ENCODE data around the gene HSPA1A.
A peak's percentile ranks its signal among the peaks of the same experiment; 100 is the strongest.
"Not testable (repeated sequence)": the region's sequence is repeated elsewhere in the genome, so short reads cannot be mapped to it uniquely, and the experiment has no call there.

Gene HSPA1A

DNA sequence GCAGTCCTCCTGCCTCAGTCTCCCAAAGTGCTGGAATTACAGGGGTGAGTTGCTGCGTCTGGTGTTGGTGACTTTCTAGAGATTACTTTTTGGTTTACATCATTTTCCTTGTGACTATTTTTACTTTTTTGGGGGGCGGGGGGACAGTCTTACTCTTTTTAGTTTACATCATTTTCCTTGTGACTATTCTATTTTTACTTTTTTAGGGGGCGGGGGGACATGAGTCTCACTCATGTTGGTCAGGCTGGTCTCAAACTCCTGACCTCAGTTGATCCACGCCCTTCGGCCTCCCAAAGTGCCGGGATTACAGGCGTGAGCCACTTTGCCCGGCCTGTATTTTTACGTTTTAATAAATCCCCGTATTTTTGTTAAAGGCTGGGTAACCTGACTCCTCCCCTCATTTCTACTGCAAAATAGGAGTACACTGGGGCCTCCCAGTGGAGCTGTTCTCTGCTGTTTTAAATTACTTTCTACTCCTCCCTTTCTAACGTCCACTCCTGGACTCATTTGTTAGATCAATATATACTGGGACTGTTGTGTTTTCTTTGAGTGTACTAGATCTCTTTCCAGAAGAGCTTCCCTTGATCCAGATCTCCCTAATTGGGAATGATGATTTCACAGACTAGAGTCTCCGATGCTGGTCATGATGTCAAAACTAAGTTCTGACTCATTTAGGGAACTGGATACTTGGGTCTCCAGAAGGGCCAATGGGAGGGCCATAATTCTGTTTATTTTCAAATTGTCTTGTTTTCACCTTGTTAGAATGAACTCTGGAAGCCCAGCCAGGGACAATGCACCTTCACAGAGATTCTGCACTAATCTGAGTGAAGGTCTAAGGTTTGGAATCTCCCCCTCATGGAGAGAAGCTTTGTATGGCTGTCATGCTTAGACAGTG is 21.4 kb downstream of the HSPA1A start:
- DNase-seq = no peak

DNA sequence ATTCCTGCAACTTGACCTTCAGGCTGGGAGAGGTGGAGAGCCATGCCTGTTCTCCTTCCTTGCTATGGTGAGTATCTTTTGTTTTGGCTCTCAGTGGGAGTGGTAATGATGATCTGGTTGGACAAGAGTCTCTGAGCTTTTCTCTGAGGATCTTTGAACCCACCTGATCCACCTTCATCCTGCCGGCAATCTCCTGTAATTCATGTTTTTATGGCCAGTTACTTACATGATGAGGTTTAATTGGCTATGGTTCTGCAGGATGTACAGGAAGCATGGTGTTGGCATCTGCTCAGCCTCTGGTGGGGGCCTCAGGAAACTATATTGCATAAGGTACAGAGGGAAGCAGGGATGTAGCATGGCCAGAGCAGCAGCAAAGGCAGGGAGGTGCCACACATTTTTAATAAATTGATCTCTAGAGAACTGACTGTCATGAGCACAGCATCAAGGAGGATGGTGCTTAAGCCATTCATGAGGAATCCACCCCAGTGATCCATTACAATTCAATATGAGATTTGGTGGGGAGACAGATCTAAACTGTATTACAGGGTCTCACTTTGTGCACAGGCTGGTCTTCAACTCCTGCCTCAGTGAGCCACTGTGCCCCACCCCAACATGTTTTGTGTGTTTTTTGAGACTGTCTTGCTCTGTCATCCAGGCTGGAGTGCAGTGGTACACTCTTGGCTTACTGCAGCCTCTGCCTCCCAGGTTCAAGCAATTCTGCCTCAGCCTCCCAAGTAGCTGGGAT is 22.2 kb downstream of the HSPA1A start:
- no peak for DNase-seq

DNA sequence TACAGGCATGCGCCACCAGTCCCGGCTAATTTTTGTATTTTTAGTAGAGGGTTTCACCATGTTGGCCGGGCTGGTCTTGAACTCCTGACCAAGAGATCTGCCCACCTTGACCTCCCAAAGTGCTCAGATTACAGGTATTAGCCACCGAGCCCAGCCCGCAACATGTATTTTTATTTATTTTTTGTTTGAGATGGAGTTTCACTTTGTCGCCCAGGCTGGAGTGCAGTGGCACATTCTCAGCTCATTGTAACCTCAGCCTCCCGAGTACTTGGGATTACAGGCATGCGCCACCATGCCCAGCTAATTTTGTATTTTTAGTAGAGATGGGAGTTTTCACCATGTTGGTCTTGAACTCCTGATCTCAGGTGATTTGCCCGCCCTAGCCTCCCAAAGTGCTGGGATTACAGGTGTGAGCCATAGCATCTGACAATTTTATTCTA is 22.8 kb downstream of the HSPA1A start:
- not testable (repeated sequence) for DNase-seq

DNA sequence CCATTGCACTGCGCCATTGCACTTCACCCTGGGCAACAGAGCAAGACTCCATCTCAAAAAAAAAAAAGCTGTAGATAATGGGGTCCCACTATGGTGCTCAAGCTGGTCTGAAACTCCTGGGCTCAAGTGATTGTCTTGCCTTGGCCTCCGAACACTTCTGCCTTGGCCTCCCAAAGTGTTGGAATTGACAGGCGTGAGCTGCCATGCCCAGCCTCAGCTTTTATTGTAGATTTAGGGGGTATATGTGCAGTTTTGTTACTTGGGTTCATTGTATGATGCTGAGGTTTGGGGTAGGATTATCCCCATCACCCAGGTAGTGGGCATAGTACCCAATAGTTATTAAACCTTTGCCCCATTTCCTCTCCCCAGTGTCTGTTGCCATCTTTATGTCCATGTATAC is 23.6 kb downstream of the HSPA1A start:
- DNase-seq = no peak

DNA sequence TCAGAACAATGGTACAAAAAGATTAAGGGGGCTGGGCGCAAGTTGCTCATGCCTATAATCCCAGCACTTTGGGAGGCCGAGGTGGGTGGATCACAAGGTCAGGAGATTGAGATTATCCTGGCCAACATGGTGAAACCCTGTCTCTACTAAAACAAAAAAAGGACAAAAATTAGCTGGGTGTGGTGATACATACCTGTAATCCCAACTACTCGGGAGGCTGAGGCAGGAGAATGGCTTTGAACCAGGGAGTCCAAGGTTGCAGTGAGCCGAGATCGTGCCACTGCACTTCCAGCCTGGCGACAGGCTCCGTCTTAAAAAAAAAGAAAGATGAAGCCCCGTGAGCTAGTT is 24.4 kb downstream of the HSPA1A start:
- not testable (repeated sequence) for DNase-seq

DNA sequence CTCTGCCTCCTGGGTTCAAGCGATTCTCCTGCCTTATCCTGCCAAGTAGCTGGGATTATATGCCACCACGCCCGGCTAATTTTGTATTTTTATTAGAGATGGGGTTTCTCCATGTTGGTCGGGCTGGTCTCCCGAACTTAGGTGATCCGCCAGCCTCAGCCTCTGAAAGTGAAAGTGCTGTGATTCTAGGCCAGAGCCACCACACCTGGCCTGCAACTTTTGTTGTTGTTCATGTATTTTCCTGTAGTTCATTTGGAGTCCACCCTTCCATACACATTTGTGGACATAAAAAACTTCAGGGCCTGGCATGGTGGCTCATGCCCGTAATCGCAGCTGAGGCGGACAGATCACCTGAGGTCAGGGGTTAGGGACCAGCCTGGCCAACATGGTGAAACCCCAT is 26.7 kb downstream of the HSPA1A start:
- DNase-seq = no peak

DNA sequence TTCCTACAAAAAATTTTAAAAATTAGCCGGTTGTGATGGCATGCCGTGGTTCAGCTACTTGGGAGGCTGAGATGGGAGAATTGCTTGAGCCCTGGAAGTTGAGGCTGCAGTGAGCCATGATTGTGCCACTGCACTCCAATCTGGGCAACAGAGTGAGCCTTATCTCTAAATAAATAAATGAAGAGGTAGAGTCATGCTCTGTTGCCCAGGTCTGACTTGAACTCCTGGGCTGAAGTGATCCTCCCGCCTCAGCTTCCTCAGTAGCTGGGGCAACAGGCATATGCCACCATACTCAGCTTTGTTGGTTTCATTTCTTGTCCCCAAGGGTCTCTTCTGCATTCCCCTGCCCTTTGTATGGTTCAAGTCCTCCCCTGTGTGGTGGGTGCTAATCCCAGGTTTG is 29.2 kb downstream of the HSPA1A start:
- no peak for DNase-seq

DNA sequence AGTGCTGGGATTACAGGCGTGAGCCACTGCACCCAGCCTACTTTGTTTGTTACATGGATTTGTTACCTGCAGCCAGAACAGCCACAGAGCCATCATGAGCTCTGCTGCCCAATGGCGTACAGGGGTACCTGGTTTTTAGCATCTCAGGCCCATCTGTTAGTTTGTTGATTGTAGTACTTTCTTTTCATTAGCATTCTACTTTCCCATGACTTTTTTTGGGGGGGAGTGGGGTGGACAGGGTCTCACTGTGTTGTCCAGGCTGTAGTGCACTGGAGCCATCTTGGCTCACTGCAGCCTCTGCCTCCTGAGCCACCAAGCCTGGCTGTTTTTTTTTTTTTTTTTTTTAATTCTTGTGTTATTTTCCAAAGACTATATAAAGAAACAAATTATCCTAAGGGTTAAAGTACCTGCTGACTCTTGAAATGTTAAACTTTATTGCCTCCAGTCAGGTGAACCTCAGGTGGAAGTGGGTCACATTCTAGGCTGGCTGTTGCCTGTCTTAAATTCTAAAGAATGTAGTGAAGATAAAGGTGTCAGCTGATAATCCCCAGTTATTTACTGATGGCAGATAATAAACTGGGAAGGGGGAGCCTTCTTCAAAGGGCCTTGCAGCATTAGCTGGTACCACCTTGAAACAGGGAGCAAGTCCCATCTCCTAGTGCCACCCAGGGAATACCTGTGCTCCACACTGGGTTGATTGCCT is 32.1 kb downstream of the HSPA1A start:
- no peak for DNase-seq

DNA sequence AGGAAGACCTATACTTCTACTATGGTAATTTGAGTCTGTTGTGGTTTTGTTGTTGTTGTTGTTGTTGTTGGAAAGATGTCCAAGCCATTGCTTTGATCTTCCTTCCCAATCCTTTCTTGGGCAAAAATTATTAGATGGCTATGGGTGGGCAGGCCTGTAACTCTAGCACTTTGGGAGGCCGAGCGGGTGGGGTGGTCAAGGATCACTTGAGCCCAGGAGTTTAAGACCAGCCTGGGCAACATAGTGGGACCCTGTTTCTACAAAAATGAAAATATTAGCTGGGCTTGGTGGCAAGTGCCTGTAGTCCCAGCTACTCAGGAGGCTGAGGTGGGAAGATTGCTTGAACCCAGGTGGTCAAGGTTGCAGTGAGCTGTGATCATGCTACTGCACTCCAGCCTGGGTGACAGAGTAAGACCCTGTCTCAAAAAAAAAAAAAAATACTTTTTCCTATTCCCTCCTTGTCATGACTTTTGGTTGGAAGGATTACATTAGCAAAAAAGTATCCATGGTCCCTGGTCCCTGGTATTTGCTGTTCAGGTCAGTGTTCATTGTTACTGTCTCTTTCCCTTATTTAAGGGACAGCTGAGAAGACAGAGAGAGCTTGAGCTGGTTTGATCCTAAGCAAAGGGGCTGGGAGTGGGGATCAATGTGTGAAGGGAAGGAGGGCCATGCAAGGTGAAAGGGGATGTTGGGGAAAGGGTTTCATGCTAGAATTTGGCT is 35.6 kb downstream of the HSPA1A start:
- DNase-seq = no peak

DNA sequence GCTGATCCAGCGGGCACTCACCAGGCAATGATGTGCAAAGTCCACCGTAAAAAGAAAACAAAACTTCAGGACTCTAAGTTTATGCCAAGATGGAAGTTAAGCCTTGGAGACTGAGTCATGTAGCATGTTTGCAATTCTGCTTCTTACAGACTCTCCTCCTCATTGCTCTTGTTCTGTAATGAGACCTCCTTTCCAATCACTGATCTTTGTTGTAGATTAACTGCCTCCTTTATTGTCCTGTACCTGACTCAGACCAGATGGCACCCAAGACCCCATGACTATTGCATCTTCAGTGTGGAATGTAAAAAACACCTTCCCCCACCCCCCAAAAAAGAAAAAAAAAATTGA is 36.1 kb downstream of the HSPA1A start:
- DNase-seq = no peak

DNA sequence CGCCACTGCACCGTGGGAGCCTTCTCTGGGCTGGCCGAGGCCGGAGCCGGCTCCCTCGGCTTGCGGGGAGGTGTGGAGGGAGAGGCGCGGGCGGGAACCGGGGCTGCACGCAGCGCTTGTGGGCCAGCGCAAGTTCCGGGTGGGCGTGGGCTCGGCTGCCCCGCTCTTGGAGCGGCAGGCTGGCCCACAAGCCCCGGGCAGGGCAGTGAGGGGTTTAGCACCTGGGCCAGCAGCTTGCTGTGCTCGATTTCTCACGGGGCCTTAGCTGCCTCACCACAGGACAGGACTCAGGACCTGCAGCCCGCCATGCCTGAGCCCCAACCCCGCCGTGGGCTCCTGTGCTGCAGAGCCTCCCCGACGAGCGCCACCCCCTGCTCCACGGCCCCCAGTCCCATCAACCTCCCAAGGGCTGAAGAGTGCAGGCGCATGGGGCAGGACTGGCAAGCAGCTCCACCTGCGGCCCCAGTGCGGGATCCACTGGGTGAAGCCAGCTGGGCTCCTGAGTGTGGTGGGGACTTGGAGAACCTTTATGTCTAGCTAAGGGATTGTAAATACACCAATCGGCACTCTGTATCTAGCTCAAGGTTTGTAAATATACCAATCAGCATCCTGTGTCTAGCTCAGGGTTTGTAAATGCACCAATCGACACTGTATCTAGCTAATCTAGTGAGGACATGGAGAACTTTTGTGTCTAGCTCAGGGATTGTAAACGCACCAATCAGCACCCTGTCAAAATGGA is 36.8 kb downstream of the HSPA1A start:
- DNase-seq = not testable (repeated sequence)

DNA sequence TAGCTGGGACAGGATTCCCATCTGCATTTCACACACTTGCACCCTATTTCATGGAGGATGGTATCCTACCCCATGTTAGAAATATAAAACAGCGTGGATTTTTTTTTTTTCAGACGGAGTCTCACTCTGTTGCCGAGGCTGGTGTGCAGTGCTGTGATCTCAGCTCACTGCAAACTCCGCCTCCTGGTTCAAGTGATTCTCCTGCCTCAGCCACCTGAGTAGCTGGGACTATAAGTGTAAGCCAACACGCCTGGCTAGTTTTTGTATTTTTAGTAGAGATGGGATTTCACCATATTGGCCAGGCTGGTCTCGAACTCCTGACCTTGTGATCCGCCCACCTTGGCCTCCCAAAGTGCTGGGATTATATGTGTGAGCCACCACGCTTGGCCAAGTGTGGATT is 42.4 kb downstream of the HSPA1A start:
- DNase-seq = not testable (repeated sequence)

DNA sequence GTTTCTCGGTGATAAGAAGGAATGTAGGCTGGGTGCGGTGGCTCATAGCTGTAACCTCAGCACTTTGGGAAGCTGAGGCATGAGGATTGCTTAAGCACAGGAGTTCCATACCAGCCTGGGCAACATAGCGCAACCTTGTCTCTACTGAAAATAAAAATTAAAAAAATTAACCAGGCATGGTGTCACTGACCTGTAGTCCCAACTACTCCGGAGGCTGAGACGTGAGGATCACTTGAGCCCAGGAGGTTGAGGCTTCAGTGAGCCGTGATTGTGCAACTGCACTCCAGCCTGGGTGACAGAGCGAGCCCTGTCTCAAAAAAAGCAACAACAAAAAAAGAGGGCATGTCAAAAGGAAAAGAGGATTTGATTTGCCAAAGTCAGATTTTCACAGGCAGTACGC is 43.4 kb downstream of the HSPA1A start:
- no peak for DNase-seq

DNA sequence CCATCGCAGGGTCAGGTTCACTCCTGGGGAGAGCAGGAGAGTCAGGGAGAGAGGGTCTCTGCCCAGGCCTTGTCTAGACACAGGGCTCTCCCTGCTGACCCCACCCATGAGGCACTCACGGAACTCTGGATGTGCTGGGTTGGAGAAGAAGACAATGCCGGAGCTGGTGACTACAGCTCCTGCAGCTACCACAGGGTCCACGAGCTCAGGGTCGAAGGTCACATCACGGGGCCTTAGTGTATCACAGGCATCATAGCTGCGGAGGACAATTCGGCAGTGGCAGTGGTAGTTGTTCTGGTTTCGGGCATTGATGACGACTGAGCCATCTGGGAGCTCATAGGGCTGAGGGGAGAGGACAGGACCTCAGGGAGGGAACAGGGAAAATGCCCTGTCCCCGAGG is 44.6 kb downstream of the HSPA1A start:
- DNase-seq = no peak

DNA sequence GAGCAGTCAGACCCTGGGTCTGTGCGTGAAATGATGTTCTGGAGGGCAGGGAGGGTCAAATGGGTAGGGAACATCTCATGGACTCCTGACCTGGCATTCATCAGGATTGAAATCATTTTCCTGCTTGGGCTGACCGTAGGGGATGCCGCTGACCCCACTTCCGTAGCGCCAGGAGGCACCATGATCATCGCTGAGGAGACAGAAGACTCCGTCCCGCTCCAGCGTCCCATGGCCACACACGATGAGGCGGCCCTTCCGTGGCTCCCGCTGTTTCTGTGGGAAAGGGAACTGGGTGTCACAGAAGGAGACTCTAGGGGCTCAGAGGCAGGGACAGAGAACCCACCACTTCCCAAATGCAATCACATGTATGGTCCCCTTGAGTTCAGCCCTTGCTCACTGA is 45.0 kb downstream of the HSPA1A start:
- DNase-seq = no peak

DNA sequence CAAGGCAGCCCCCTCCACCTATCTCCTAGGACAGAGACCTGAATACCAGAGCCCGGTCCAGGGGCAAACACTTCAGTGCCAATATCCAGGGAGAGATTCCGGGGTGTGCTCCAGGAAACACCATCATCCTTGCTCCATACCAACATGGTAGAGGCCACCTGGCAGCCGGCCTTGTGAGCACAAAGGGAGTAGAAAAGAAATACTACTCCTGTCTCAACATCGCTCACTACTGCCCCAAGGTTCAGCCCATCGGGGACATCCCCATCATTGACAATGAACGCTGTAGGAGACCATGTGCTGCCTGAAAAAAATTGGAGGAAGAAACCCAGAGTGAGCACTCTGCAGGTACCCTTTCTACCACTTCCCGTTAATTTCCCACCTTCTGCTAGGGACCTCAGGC is 45.8 kb downstream of the HSPA1A start:
- no peak for DNase-seq

DNA sequence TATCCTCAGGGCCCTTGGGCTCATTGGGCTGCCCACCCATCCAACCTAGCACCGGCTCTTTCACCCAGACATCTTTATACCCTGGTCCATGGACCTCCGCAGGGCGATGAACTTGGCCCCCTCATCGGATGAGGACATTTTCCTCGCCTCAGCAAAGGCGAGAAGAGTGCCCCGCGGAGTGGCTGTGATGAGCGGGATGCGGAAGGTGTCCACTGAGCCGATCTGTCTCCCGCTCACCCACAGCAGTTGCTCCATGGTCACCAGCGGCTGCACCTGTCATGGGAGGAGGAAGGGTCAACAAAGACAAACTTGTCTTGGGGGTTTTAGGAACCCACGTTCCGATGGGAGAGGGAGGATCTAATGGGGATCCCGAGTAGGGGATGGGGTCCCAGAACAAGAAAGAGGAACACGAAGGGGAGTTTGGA is 46.6 kb downstream of the HSPA1A start:
- DNase-seq = no peak

DNA sequence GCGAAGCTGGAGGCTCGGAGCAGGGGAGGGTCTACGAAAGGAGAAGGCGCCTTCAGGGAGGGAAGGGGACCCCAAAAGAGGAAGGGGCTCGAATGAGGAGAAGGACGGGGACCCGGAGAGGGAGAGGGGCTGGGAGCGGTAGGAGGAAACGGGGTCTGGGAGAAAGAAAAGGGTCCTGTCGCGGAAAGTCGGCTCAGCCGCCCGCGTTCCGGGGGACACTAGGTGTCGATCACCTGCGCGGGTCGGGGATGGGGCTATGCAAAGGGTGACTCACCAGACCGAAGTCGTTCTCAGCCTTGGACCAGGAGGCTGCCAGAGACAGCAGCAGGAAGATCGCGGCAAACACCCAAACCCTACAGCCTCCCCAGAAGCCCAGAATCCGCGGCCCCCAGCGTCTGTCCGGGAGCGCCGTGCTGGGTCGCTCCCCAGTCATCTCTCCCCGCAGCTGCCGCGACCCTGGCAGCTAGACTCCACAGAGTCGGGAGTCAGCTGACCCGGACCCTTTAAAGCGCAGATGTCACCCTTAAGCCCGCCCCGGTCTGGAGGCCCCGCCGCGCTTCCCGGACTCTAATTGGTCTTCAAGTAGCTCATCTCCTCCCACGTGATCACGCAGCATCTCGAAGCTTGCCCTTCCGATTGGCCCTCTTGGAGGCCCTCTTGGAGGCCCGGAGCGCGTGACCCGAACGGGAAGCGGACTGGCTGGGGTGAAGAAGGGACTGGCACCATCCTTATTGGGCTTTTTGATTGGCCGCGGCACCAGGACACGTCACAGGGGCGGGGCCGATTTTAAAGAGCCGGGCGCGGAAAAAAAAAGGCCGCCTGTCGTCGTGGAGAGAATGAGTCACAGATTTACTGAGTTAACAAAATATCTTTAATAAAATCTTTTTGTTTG is 47.2 kb downstream of the HSPA1A start, which contains the start of gene NEU1:
TSS of gene NEU1 (minus strand) at position 478 of the 892 bp plus-strand sequence. CDS start at position 433, 45 bp downstream.
- DNase-seq = peak; percentile 100

DNA sequence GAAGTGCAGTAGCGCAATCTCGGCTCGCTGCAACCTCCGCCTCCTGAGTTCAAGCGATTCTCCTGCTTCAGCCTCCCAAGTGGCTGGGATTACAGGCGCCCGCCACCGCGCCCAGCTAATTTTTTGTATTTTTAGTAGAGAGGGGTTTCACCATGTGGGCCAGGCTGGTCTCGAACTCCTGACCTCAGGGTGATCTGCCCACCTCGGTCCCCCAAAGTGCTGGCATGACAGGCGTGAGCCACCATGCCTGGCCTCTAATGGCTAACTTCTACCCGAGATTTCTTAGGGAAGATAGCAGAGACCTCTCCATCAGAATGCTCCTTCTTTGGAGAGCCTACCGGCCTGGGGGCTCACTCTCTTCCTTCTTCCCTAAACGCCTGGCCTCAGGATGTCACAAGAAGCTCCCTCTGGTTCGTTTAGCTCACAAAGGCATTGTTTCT is 48.8 kb downstream of the HSPA1A start:
- not testable (repeated sequence) for DNase-seq

DNA sequence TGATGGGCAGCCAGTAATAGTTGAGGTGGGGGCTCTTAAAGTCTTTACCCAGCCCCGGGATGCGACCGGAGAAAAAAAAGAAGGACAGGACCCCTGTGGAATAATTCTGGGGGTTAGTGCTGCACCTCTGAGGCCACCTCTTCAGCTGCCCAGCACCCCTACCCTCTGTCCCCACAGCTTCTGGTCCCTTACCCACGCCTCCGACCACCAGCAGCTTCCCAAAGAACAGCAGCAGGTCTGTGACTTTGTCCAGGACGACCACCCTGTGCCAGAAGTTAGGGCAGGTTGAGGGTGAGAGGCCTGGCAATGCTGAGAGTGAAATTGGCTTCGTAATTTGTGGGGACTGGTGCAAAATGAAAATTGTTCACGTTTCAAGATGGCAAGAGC is 49.5 kb downstream of the HSPA1A start:
- no peak for DNase-seq
